CD8-positive, alpha-beta memory T cell (primary cell): ENCODE results near the gene ZNF564. TPM values are rescaled to one million over a fixed set of nuclear protein-coding genes. Genes with fewer than 3 reads are reported as not detected.
A peak's percentile ranks its signal among the peaks of the same experiment; 100 is the strongest.

Experiments used
- CTCF ChIA-PET: fragments of 350-600 bp; sonication (Branson Sonifier 250); formaldehyde crosslinking; loops from one replicate; lab custom pipeline; 2021; ENCODE audit warnings: antibody characterized with exemption; lab: Charles Lee
- POLR2A ChIA-PET: fragments of 350-600 bp; sonication (Branson Sonifier 250); formaldehyde crosslinking; loops from one replicate; lab custom pipeline; 2021; ENCODE audit warnings: antibody characterized with exemption; lab: Charles Lee
- DNase-seq, 5 donors: peaks; one replicate each; pipeline versions ENCODE4 v3.0.0 to v3.0.0-alpha.2; 2020 to 2022; ENCODE audit warnings: mixed read lengths in 1 of 5
- H3K27ac ChIP-seq: one replicate; pipeline ENCODE4 v1.7.0; 2013; ENCODE audit warnings: low read depth, mild to moderate bottlenecking, low read length, moderate library complexity
- H3K27me3 ChIP-seq: 2 replicates; pipeline ENCODE4 v1.7.0; 2013; ENCODE audit warnings: low read length, mild to moderate bottlenecking; ENCODE audit not compliant: insufficient read depth, poor library complexity, severe bottlenecking
- H3K36me3 ChIP-seq: 2 replicates; pipeline ENCODE4 v1.7.0; 2013; ENCODE audit warnings: mild to moderate bottlenecking, low read length, moderate library complexity; ENCODE audit not compliant: insufficient read depth
- H3K4me1 ChIP-seq: 2 replicates; pipeline ENCODE4 v1.7.0; 2013; ENCODE audit warnings: mild to moderate bottlenecking, low read length, moderate library complexity; ENCODE audit not compliant: insufficient read depth
- H3K4me3 ChIP-seq: 2 replicates; pipeline ENCODE4 v1.7.0; 2013; ENCODE audit warnings: mild to moderate bottlenecking, low read length
- H3K9me3 ChIP-seq: 2 replicates; pipeline ENCODE4 v1.7.0; 2013; ENCODE audit warnings: mild to moderate bottlenecking, low read length
- H3K27ac Mint-ChIP-seq, 8 donors: one replicate each; pipeline ENCODE4 v1.8.0; 2020 to 2021; ENCODE audit warnings: mixed read lengths in 8 of 8, mild to moderate bottlenecking in 6 of 8, inconsistent platforms in 3 of 8, moderate library complexity in 3 of 8
- H3K27me3 Mint-ChIP-seq, 2 donors: one replicate each; pipeline ENCODE4 v1.8.0; 2020 to 2021; ENCODE audit warnings: mixed read lengths in 2 of 2, mild to moderate bottlenecking in 1 of 2, moderate library complexity in 1 of 2
- H3K36me3 Mint-ChIP-seq, 3 donors: one replicate each; pipeline ENCODE4 v1.8.0; 2020 to 2021; ENCODE audit warnings: mixed read lengths in 3 of 3, inconsistent platforms in 1 of 3, mild to moderate bottlenecking in 1 of 3
- H3K4me1 Mint-ChIP-seq, 3 donors: one replicate each; pipeline ENCODE4 v1.8.0; 2020 to 2021; ENCODE audit warnings: mixed read lengths in 3 of 3, inconsistent platforms in 1 of 3, mild to moderate bottlenecking in 1 of 3
- H3K4me3 Mint-ChIP-seq, 7 donors: one replicate each; pipeline ENCODE4 v1.8.0; 2020 to 2021; ENCODE audit warnings: mixed read lengths in 7 of 7, mild to moderate bottlenecking in 6 of 7, moderate library complexity in 4 of 7, inconsistent platforms in 2 of 7
- H3K9me3 Mint-ChIP-seq, 5 donors: one replicate each; pipeline ENCODE4 v1.8.0; 2020 to 2022; ENCODE audit warnings: mixed read lengths in 5 of 5, mild to moderate bottlenecking in 3 of 5, moderate library complexity in 2 of 5, inconsistent platforms in 1 of 5
- polyA plus RNA-seq: library from polyadenylated mRNA; unstranded; fragments of 300-500 nt; fragmentation: Illumina TruSeq; gene quantifications from one replicate; pipeline ENCODE4 v1.2.3, GENCODE V29; 2021
- total RNA-seq, 2 experiments: library from RNA; stranded (reverse); gene quantifications; one replicate each; pipeline ENCODE4 v1.2.3, GENCODE V29; 2021

The ZNF564 gene
- total RNA-seq (1 to 10 TPM; 7.4 to 8.0 TPM), polyA plus RNA-seq (16.7 TPM)

DNA sequence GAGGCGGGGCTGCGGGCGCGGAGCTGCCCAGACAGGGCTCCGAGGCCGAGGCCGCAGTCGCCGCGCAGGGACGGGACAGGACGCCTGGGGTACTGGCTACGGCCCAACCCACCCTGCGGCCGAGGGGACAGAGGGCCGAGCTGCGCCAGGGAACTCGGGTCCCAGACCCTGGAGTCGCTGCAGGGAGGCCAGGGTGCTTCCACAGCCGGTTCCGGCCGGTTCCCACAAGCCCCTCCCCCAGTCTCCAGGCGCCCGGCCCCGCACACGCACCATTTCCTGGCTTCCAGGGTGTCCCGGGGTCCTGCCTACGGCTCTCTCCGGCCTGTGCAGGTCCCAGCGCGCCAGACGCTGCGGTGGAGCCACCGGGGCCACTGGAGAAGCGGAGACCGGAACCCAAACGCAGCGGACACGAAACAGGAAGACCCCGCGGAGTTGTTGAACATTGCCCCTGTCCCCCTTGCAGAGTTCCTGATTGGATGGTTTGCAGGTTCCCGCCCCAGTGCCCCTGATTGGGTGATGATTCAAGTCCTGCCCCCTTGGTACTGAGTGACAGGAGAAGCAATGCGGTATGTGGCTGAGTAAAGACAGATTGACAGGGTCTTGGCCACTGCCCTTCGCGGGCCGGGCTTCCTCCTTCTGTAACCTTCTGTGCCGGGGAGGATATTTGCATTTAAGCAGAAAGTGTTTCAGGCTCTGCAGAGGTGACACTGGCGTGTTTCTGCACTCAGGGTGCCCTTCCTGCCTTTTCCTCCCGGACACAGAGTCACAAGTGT is at the start of gene ZNF564:
ZNF564 (minus strand) TSS at position 423 of the 773 bp plus-strand sequence; CDS start at position 273, 150 bp downstream.
- Mint-ChIP-seq H3K27me3 (peaks cover 0 to 2% of the 10 kb centered on the region in 2 donors), H3K4me1 (peaks cover 34 to 60% (median 42%) of the 10 kb centered on the region in 3 donors), H3K4me3 (peak within 1 kb of the TSS; percentile 92 to 100 (median 97)), H3K9me3 (no peaks in the 10 kb centered on the region), H3K36me3 (peaks cover 4 to 30% (median 10%) of the 10 kb centered on the region in 3 donors), H3K27ac (peak within 1 kb of the TSS; percentile 78 to 99 (median 96))
- Histone ChIP-seq H3K27ac (peak within 1 kb of the TSS; percentile 90), H3K4me1 (peaks cover 39% of the 10 kb centered on the region), H3K4me3 (peak within 1 kb of the TSS; percentile 95), H3K36me3 (peaks cover 4% of the 10 kb centered on the region), H3K27me3 (no peaks in the 10 kb centered on the region), H3K9me3 (no peaks in the 10 kb centered on the region)
- POLR2A ChIA-PET: interaction anchor here (0.6 to 2.4 kb wide), 5 partner anchors 55 to 240 kb away, joined by 3 to 7 read pairs (median 4); partner anchors contain the start of gene JUNB
- DNase-seq: peak; percentile 84 to 97 (median 94)
- CTCF ChIA-PET: interaction anchor here (1.3 to 1.4 kb wide), 3 partner anchors 12 to 120 kb away, joined by 3 to 5 read pairs (median 3); no protein-coding TSS in a partner anchor

GRCh38 chr19:12597594-12597993 is 46.3 kb upstream of the ZNF564 start:
- H3K36me3 ChIP-seq: no peaks in the 10 kb centered on the region
- Mint-ChIP-seq H3K4me1 (peaks cover 0 to 12% (median 7%) of the 10 kb centered on the region in 3 donors), H3K9me3 (peaks cover 0 to 1% (median 0%) of the 10 kb centered on the region in 5 donors), H3K27ac (peak overlapping the region in 1 of 8 donors; percentile 43), H3K4me3 (no peak overlapping the region), H3K27me3 (no peaks in the 10 kb centered on the region), H3K36me3 (peaks cover 0 to 42% (median 10%) of the 10 kb centered on the region in 3 donors)
- CTCF ChIA-PET: no interaction called here
- H3K27ac ChIP-seq: no peak overlapping the region
- H3K4me3 ChIP-seq: no peak overlapping the region
- no peak for DNase-seq
- H3K9me3 ChIP-seq: no peaks in the 10 kb centered on the region
- POLR2A ChIA-PET: no interaction called here
- H3K27me3 ChIP-seq: no peaks in the 10 kb centered on the region
- no peaks in the 10 kb centered on the region for H3K4me1 ChIP-seq

DNA sequence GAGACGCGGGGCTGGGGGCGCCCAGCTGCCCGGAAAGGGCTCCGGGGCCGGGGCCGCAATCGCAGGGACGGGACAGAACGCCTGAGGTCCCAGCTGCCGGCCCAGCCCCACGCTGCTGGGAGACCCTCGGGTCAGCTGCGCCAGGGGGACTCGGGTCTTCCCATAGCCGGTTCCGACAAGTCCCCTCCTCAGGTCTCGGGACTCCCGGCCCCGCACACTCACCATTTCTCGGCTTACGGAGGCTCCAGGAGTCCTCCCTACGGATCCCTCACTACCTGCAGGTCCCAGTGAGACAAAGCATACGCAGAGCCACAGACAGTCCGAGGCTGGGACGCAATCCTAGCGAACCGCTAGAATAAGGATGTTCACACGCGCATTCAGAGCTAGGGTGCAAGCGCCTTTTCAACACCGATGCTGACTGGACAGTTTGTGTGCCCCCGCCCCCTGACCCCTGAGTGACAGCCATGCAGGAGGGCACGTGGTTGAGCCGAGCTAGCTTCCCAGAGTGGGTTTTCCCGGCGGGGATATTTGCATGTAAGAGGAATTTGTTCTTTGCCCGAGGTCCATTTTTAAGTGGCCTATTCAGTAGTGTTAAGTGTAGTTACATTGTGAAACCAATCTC is 45.8 kb upstream of the ZNF564 start:
- peaks cover 0 to 1% (median 0%) of the 10 kb centered on the region in 5 donors for H3K9me3 Mint-ChIP-seq
- Histone ChIP-seq H3K9me3 (no peaks in the 10 kb centered on the region), H3K4me1 (no peaks in the 10 kb centered on the region), H3K4me3 (no peak overlapping the region), H3K36me3 (no peaks in the 10 kb centered on the region), H3K27ac (no peak overlapping the region), H3K27me3 (no peaks in the 10 kb centered on the region)
- POLR2A ChIA-PET: no interaction called here
- DNase-seq: no peak
- peak overlapping the region in 1 of 8 donors; percentile 43 for H3K27ac Mint-ChIP-seq
- H3K36me3 Mint-ChIP-seq: peaks cover 0 to 38% (median 10%) of the 10 kb centered on the region in 3 donors
- H3K4me3 Mint-ChIP-seq: no peak overlapping the region
- no peaks in the 10 kb centered on the region for H3K27me3 Mint-ChIP-seq
- CTCF ChIA-PET: interaction anchor here (0.8 kb wide), 1 partner anchor 11 kb away, joined by 3 read pairs; no protein-coding TSS in a partner anchor
- H3K4me1 Mint-ChIP-seq: peaks cover 0 to 6% (median 1%) of the 10 kb centered on the region in 3 donors

- no peaks in the 10 kb centered on the region for H3K9me3 Mint-ChIP-seq
- ChIA-PET CTCF (interaction anchor here (0.8 kb wide), 1 partner anchor 11 kb away, joined by 3 read pairs; no protein-coding TSS in a partner anchor), POLR2A (no interaction called here)
- Histone ChIP-seq H3K4me1 (no peaks in the 10 kb centered on the region), H3K36me3 (no peaks in the 10 kb centered on the region), H3K4me3 (no peak overlapping the region), H3K27me3 (no peaks in the 10 kb centered on the region), H3K27ac (no peak overlapping the region), H3K9me3 (no peaks in the 10 kb centered on the region)
- DNase-seq: no peak
- no peak overlapping the region for H3K27ac Mint-ChIP-seq
- H3K4me1 Mint-ChIP-seq: peaks cover 0 to 4% (median 1%) of the 10 kb centered on the region in 3 donors
- no peak overlapping the region for H3K4me3 Mint-ChIP-seq
- H3K27me3 Mint-ChIP-seq: no peaks in the 10 kb centered on the region
- H3K36me3 Mint-ChIP-seq: peaks cover 0 to 39% (median 8%) of the 10 kb centered on the region in 3 donors
These were observed 45.2 kb upstream of the ZNF564 start for GRCh38 chr19:12596485-12596884.

DNA sequence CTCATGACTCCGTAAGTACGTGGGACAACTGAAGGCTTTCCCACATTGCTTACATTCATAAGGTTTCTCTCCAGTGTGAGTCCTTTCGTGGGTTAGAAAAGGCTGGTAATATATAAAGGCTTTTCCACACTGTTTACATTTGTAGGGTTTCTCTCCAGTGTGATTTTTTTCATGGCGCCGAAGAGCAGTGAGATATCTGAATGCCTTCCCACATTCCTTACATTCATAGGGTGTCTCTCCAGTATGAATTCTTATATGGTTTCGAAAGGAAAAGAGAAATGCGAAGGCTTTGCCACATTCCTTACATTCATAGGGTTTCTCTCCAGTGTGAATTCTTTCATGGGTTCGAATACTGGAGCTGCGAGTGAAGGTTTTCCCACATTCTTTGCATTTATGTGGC is 29.8 kb upstream of the ZNF564 start:
- H3K36me3 ChIP-seq: peaks cover 26% of the 10 kb centered on the region
- H3K27me3 ChIP-seq: no peaks in the 10 kb centered on the region
- no peaks in the 10 kb centered on the region for H3K4me1 ChIP-seq
- no peak for DNase-seq
- ChIA-PET CTCF (no interaction called here), POLR2A (no interaction called here)
- Mint-ChIP-seq H3K4me1 (no peaks in the 10 kb centered on the region), H3K27ac (no peak overlapping the region), H3K4me3 (no peak overlapping the region), H3K9me3 (peaks cover 8 to 20% (median 17%) of the 10 kb centered on the region in 5 donors), H3K36me3 (peaks cover 28 to 54% (median 44%) of the 10 kb centered on the region in 3 donors), H3K27me3 (no peaks in the 10 kb centered on the region)
- H3K4me3 ChIP-seq: no peak overlapping the region
- peaks cover 11% of the 10 kb centered on the region for H3K9me3 ChIP-seq
- no peak overlapping the region for H3K27ac ChIP-seq

GRCh38 chr19:12580180-12580694 is 29.0 kb upstream of the ZNF564 start:
- no peaks in the 10 kb centered on the region for H3K27me3 ChIP-seq
- no peak overlapping the region for H3K4me3 ChIP-seq
- ChIA-PET POLR2A (no interaction called here), CTCF (no interaction called here)
- peaks cover 11% of the 10 kb centered on the region for H3K9me3 ChIP-seq
- peaks cover 26% of the 10 kb centered on the region for H3K36me3 ChIP-seq
- Mint-ChIP-seq H3K4me3 (no peak overlapping the region), H3K9me3 (peaks cover 8 to 20% (median 17%) of the 10 kb centered on the region in 5 donors), H3K36me3 (peaks cover 28 to 52% (median 44%) of the 10 kb centered on the region in 3 donors), H3K4me1 (no peaks in the 10 kb centered on the region), H3K27ac (no peak overlapping the region), H3K27me3 (no peaks in the 10 kb centered on the region)
- DNase-seq: no peak
- H3K4me1 ChIP-seq: no peaks in the 10 kb centered on the region
- no peak overlapping the region for H3K27ac ChIP-seq

DNA sequence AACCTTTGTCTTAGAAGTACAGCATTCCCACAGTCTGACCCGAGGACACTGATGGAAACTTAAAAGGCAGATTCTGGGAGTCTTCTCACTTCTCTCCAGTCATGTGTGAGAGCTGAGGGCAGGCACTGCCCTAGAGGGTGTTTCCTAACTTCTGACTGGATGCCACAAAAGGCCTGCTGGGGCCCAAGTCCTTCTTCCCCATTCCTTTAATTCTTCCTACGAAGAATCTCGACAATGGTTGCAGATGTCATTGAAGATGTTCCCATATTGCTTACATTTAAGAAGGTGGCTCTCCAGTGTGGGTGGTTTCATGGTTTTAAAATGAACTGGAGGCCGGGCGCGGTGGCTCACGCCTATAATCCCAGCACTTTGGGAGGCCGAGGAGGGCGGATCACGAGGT is 27.4 kb upstream of the ZNF564 start:
- ChIA-PET CTCF (no interaction called here), POLR2A (no interaction called here)
- peaks cover 25 to 51% (median 44%) of the 10 kb centered on the region in 3 donors for H3K36me3 Mint-ChIP-seq
- H3K4me3 ChIP-seq: no peak overlapping the region
- H3K27me3 ChIP-seq: no peaks in the 10 kb centered on the region
- H3K9me3 Mint-ChIP-seq: peaks cover 8 to 20% (median 17%) of the 10 kb centered on the region in 5 donors
- H3K27ac Mint-ChIP-seq: no peak overlapping the region
- no peak overlapping the region for H3K27ac ChIP-seq
- no peaks in the 10 kb centered on the region for H3K27me3 Mint-ChIP-seq
- peaks cover 26% of the 10 kb centered on the region for H3K36me3 ChIP-seq
- H3K4me1 Mint-ChIP-seq: peaks cover 4 to 8% (median 7%) of the 10 kb centered on the region in 3 donors
- H3K4me1 ChIP-seq: peaks cover 8% of the 10 kb centered on the region
- no peak overlapping the region for H3K4me3 Mint-ChIP-seq
- no peak for DNase-seq
- H3K9me3 ChIP-seq: peaks cover 11% of the 10 kb centered on the region
